OCI-LY7 (cell line): ENCODE data around the gene PDGFD.

ENCODE experiments used
- CTCF ChIP-seq: fragments of 200-600 bp; sonication (generic); conservative IDR thresholded peaks from 2 replicates; pipeline ENCODE4 v1.5.1; 2014; ENCODE audit warnings: mild to moderate bottlenecking, antibody characterized with exemption, low read length, moderate library complexity, mixed read lengths
- EZH2phosphoT487 ChIP-seq: fragments of 200-600 bp; sonication (generic); IDR thresholded peaks from 2 replicates; pipeline ENCODE4 v1.6.1; 2018; ENCODE audit warnings: low read depth, borderline replicate concordance, mild to moderate bottlenecking, mixed run types, antibody characterized with exemption, low read length, moderate library complexity, mixed read lengths

- TF ChIP-seq CTCF = no peak
- no peak for TF ChIP-seq EZH2phosphoT487
Observed at GRCh38 chr11:104122836-104123235, 41.1 kb downstream of the PDGFD start.
